ENCODE results near the gene GLDC.

GLDC gene

DNA sequence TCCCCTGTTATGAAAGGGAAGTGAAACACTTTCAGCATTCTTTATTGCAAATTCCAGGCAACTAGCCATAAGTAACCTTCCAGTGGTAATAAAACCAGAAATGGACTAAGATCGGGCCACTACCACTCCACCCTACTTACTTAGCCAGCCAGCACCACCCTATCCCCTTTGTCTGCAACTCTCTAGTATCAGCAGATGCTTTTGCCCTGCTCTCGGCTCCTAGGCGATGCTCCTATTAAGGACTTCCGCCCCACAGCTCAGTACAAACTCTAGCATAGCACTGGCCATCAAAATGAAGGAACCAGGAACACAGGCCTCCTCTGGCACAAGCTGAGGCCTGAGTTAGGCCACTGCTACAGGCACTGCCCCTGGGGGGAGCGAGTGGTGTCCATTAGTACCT lies 81.2 kb downstream of the GLDC start:
- ChIA-PET POLR2A (no interaction called here), CTCF (no interaction called here)
- no peak for DNase-seq (ENCODE audit: extremely low spot score)
- TF ChIP-seq SUZ12 (IDR thresholded peaks at IDR 0.05): no peak
- TF ChIP-seq, protein P1, sequence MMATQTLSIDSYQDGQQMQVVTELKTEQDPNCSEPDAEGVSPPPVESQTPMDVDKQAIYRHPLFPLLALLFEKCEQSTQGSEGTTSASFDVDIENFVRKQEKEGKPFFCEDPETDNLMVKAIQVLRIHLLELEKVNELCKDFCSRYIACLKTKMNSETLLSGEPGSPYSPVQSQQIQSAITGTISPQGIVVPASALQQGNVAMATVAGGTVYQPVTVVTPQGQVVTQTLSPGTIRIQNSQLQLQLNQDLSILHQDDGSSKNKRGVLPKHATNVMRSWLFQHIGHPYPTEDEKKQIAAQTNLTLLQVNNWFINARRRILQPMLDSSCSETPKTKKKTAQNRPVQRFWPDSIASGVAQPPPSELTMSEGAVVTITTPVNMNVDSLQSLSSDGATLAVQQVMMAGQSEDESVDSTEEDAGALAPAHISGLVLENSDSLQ (IDR thresholded peaks at IDR 0.05): no peak
- TF ChIP-seq ZNF384 (IDR thresholded peaks at IDR 0.05): no peak

DNA sequence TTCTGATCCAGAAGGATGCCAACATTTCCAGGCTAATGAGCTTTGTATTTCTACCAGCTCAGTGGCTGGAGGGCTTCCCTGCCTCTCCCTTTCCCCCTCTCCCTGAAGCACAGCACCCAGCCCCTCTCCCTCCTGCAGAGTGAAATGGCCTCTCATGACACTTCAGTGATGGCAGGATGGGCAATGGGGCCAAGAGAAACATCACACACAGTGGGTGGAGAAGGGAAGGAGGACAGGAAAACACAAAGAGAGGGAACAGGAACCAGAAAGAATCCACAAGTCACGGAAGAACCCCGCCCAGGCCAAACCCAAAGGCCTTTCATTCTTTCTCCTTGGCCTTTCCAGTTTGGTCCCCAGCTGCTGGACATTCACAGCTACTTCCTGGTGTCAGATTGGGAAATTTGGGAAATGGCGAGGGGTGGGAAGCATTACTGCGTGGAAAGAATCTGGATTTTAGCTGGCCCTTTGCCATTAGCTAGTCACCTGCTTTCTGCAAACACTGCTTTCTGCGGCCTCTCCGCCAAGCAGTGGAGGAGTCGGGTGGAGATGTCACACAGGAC lies 82.6 kb downstream of the GLDC start:
- DNase-seq (ENCODE audit: extremely low spot score): no peak
- TF ChIP-seq, protein P1 (IDR thresholded peaks at IDR 0.05): no peak
- TF ChIP-seq ELF4 (IDR thresholded peaks at IDR 0.05) (no peak), HDGF (IDR thresholded peaks at IDR 0.05; ENCODE audit: borderline replicate concordance) (no peak), ARNT (IDR thresholded peaks at IDR 0.05) (no peak), BHLHE40 (IDR thresholded peaks at IDR 0.05; ENCODE audit: borderline replicate concordance) (no peak)
- ChIA-PET CTCF (no interaction called here), POLR2A (no interaction called here)

DNA sequence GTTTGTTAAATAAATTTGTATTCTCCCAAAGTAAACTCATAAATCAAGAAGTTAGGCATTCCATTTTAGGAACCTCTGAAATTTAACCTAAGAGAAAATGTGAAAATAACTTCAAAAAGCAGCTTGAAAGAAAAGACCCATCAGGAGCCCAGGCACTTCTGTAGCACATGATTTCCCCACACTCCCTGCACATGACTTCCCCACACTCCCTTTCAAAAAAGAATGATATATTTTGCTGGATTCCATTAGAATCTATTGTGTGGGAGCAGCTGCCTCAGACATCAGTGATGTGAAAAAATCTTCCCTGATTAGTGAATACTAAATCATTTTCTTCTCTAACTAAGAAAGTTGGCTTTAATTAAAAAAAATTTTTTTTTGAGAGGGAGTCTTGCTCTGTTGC lies 83.3 kb downstream of the GLDC start:
- DNase-seq (ENCODE audit: extremely low spot score): no peak
- no peak for TF ChIP-seq CTBP1 (IDR thresholded peaks at IDR 0.05; ENCODE audit: borderline replicate concordance)
- TF ChIP-seq FOXM1 (IDR thresholded peaks at IDR 0.05; ENCODE audit: borderline replicate concordance): no peak
- TF ChIP-seq TARDBP (IDR thresholded peaks at IDR 0.05): no peak
- TF ChIP-seq LEF1 (IDR thresholded peaks at IDR 0.05; ENCODE audit: borderline replicate concordance): no peak
- no peak for TF ChIP-seq NFRKB (IDR thresholded peaks at IDR 0.05)
- TF ChIP-seq BHLHE40 (IDR thresholded peaks at IDR 0.05; ENCODE audit: borderline replicate concordance): no peak
- no peak for TF ChIP-seq ARNT (IDR thresholded peaks at IDR 0.05)
- TF ChIP-seq FOXA1 (IDR thresholded peaks at IDR 0.05): no peak
- TF ChIP-seq L3MBTL2 (conservative IDR thresholded peaks at IDR 0.05): no peak
- TF ChIP-seq ZNF384 (IDR thresholded peaks at IDR 0.05): no peak
- TF ChIP-seq SUZ12 (IDR thresholded peaks at IDR 0.05): no peak
- no peak for TF ChIP-seq HDGF (IDR thresholded peaks at IDR 0.05; ENCODE audit: borderline replicate concordance)
- no peak for TF ChIP-seq ELF4 (IDR thresholded peaks at IDR 0.05)
- ChIA-PET POLR2A (no interaction called here), CTCF (no interaction called here)

DNA sequence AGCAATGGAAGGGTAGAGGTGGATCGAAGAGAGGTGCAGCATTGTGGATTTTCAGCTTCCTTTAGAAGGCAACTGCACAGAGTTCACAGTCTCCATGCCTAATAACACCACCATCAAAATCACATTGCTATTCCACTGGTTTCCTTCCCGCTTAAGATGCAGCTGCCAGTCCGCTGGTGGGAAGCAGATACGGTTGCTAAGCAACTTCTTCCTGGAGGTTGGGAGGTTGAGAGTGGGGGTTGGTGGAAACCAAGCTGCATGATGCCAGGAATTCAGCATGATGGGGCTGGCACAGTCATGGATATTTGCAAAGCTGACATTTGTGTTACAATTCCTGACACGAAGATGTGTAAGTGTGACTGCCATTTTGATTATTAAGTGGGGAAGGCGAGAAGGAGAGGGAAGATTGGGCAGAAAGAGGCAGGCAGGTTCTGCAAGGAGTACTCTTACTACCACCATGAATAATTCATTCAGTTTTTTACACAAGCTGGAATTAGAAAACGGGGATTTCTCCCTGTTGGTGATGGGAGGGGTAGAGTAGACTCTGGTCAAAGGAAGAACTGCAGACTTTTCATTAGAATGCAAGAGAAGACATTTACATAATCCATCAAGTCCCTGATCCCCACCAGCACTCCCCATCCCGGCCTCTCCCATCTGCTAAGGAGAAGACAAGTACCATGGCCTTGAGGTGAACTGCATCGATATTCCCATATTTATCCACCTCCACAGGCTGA lies 87.5 kb downstream of the GLDC start:
- TF ChIP-seq, protein P1 (IDR thresholded peaks at IDR 0.05): no peak
- TF ChIP-seq L3MBTL2 (conservative IDR thresholded peaks at IDR 0.05) (no peak), TARDBP (IDR thresholded peaks at IDR 0.05) (no peak), CTBP1 (IDR thresholded peaks at IDR 0.05; ENCODE audit: borderline replicate concordance) (no peak), FOXA1 (IDR thresholded peaks at IDR 0.05) (no peak), HDGF (IDR thresholded peaks at IDR 0.05; ENCODE audit: borderline replicate concordance) (no peak), SP1 (IDR thresholded peaks at IDR 0.05) (no peak), ARNT (IDR thresholded peaks at IDR 0.05) (no peak), SUZ12 (IDR thresholded peaks at IDR 0.05) (no peak), NFRKB (IDR thresholded peaks at IDR 0.05) (no peak), BHLHE40 (IDR thresholded peaks at IDR 0.05; ENCODE audit: borderline replicate concordance) (no peak), FOXM1 (IDR thresholded peaks at IDR 0.05; ENCODE audit: borderline replicate concordance) (no peak), ELF4 (IDR thresholded peaks at IDR 0.05) (no peak), ZNF384 (IDR thresholded peaks at IDR 0.05) (no peak), LEF1 (IDR thresholded peaks at IDR 0.05; ENCODE audit: borderline replicate concordance) (no peak), FOXK2 (IDR thresholded peaks at IDR 0.05) (no peak)
- ChIA-PET POLR2A (no interaction called here), CTCF (no interaction called here)
- DNase-seq (ENCODE audit: extremely low spot score): no peak

DNA sequence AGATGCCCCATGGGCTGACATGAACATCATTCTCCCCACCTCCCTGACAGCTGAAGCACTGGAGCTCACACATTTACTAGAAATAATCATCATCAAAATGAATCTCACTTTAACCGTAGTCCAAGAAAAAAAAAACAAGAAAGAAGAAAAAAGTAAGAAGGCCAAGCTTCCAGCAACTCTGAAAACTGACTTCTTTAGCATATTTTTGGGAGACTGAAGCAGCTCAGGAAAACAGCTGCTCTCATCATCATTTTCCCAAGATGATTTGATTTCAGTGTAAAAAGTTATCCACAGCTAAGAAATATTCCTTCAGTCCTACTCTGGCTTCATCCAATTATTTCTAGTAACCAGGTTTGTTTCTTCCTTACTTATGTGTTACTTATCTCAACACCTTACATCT lies 91.7 kb downstream of the GLDC start:
- no peak for TF ChIP-seq BHLHE40 (IDR thresholded peaks at IDR 0.05; ENCODE audit: borderline replicate concordance)
- TF ChIP-seq CTBP1 (IDR thresholded peaks at IDR 0.05; ENCODE audit: borderline replicate concordance): no peak
- TF ChIP-seq TARDBP (IDR thresholded peaks at IDR 0.05): no peak
- TF ChIP-seq HDGF (IDR thresholded peaks at IDR 0.05; ENCODE audit: borderline replicate concordance): no peak
- no peak for TF ChIP-seq ELF4 (IDR thresholded peaks at IDR 0.05)
- TF ChIP-seq, protein P1 (IDR thresholded peaks at IDR 0.05): no peak
- TF ChIP-seq ARNT (IDR thresholded peaks at IDR 0.05): no peak
- no peak for TF ChIP-seq FOXK2 (IDR thresholded peaks at IDR 0.05)
- no peak for TF ChIP-seq SUZ12 (IDR thresholded peaks at IDR 0.05)
- no peak for TF ChIP-seq NFRKB (IDR thresholded peaks at IDR 0.05)
- no peak for TF ChIP-seq SP1 (IDR thresholded peaks at IDR 0.05)
- ChIA-PET CTCF (no interaction called here), POLR2A (no interaction called here)
- DNase-seq (ENCODE audit: extremely low spot score): no peak
